Mucosa of descending colon (tissue), 3 donors: ENCODE results near the gene HAGHL. TPM values are rescaled to one million over a fixed set of nuclear protein-coding genes. Genes with fewer than 3 reads are reported as not detected.

Source experiments
- ATAC-seq: fragments of 200-7000 bp; cut with Tn5 transposase; one replicate; pipeline ENCODE4 v1.9.1; 2020; ENCODE audit warnings: mild to moderate bottlenecking, moderate library complexity
- DNase-seq, 3 donors: peaks; one replicate each; pipeline ENCODE4 v3.0.0-alpha.2; 2020
- H3K36me3 ChIP-seq: fragments of 200-600 bp; one replicate; pipeline ENCODE4 v1.8.0; 2021; ENCODE audit warnings: low read depth, mild to moderate bottlenecking
- H3K4me1 ChIP-seq: fragments of 200-600 bp; one replicate; pipeline ENCODE4 v1.8.0; 2021; ENCODE audit warnings: low read depth, mild to moderate bottlenecking
- H3K4me3 ChIP-seq: fragments of 200-600 bp; one replicate; pipeline ENCODE4 v1.8.0; 2021; ENCODE audit warnings: mild to moderate bottlenecking
- H3K9me3 ChIP-seq: fragments of 200-600 bp; one replicate; pipeline ENCODE4 v1.8.0; 2021; ENCODE audit warnings: mild to moderate bottlenecking
- CTCF ChIP-seq: fragments of 200-600 bp; IDR thresholded peaks from one replicate; pipeline ENCODE4 v1.8.0; 2022; ENCODE audit warnings: antibody characterized with exemption, mild to moderate bottlenecking
- intact Hi-C, 2 donors: fragments of 100-400 bp; cut with DNase I in 1 of 2; cut with micrococcal nuclease in 1 of 2; formaldehyde crosslinking; loops; one replicate each; pipeline versions ENCODE4 v1.11.0 to v1.11.1; 2022; cut with DNase I, micrococcal nuclease
- total RNA-seq, 3 donors: library from RNA; stranded (reverse); fragmentation: NEBNext Ultra II Directional in 2 of 3; extraction: Animal tissue kit (Norgen Biotek cat#: 25700) in 2 of 3; gene quantifications; one replicate each; pipeline versions ENCODE4 v1.2.1 to v1.2.4, GENCODE V29; 2021 to 2023
- donor health status: DM: no; HTN: no; CAD: no; lungs with moderate emphysema.
- donor health status: DM: no; HTN: no; CAD: no.
- donor health status: DM: no; HTN: yes; CAD: no.

The HAGHL gene
- total RNA-seq, 3 donors from 2014 or later, result 1.9 to 6.6 (median 3.5) TPM

- Histone ChIP-seq H3K36me3 (no peaks in the 10 kb centered on the region), H3K4me1 (peaks cover 40% of the 10 kb centered on the region), H3K4me3 (no peak overlapping the region), H3K9me3 (no peaks in the 10 kb centered on the region)
- intact Hi-C loops, result no loop called here
- ATAC-seq (no peak), DNase-seq (no peak)
- no peak for TF ChIP-seq CTCF
Measured at GRCh38 chr16:724188-725040, 2.5 kb upstream of the HAGHL start.

GRCh38 chr16:725041-725376 lies 1.9 kb upstream of the HAGHL start:
- intact Hi-C loops, result no loop called here
- ATAC-seq, result no peak

GRCh38 chr16:725463-726187 lies 1.3 kb upstream of the HAGHL start:
- TF ChIP-seq CTCF, result no peak
- intact Hi-C loops, result no loop called here
- no peak for DNase-seq
- H3K9me3 ChIP-seq, result no peaks in the 10 kb centered on the region
- no peaks in the 10 kb centered on the region for H3K36me3 ChIP-seq
- no peak for ATAC-seq
- H3K4me1 ChIP-seq, result peaks cover 32% of the 10 kb centered on the region
- H3K4me3 ChIP-seq, result no peak overlapping the region

More at GRCh38 chr16:725041-725376, 1.9 kb upstream of the HAGHL start:
- TF ChIP-seq CTCF, result no peak
- DNase-seq, result no peak
- Histone ChIP-seq H3K4me1 (peaks cover 36% of the 10 kb centered on the region), H3K36me3 (no peaks in the 10 kb centered on the region), H3K4me3 (no peak overlapping the region), H3K9me3 (no peaks in the 10 kb centered on the region)

- no peak for TF ChIP-seq CTCF
- H3K4me1 ChIP-seq, result peaks cover 32% of the 10 kb centered on the region
- ATAC-seq (no peak), DNase-seq (peak in 1 of 3 donors; percentile 54)
- no peak overlapping the region for H3K4me3 ChIP-seq
- H3K36me3 ChIP-seq, result no peaks in the 10 kb centered on the region
- no peaks in the 10 kb centered on the region for H3K9me3 ChIP-seq
- intact Hi-C loops, result no loop called here
Measured at GRCh38 chr16:726188-726437, 793 bp upstream of the HAGHL start.

- H3K9me3 ChIP-seq, result no peaks in the 10 kb centered on the region
- intact Hi-C loops, result no loop called here
- peak in 1 of 3 donors; percentile 73 for DNase-seq
- no peak overlapping the region for H3K4me3 ChIP-seq
- H3K4me1 ChIP-seq, result peaks cover 22% of the 10 kb centered on the region
- ATAC-seq, result peak; percentile 35
- H3K36me3 ChIP-seq, result no peaks in the 10 kb centered on the region
- TF ChIP-seq CTCF, result no peak
Measured at GRCh38 chr16:727291-727977, 528 bp downstream of the HAGHL start.
